Heart left ventricle (tissue), 13 donors: ENCODE data around the gene BTBD3.
A peak's percentile ranks its signal among the peaks of the same experiment; 100 is the strongest.

Source experiments
- CTCF ChIP-seq, 12 donors: fragments of 200-600 bp; sonication (generic) in 4 of 12; IDR thresholded peaks; one replicate each; pipeline versions ENCODE4 v1.5.0 to v1.8.0; 2018 to 2022; ENCODE audit warnings: antibody characterized with exemption in 12 of 12, mild to moderate bottlenecking in 5 of 12
- POLR2A ChIP-seq, 2 donors: fragments of 450-650 bp; IDR thresholded peaks; one replicate each; pipeline ENCODE4 v1.6.1; 2017; ENCODE audit warnings: antibody characterized with exemption in 2 of 2, mild to moderate bottlenecking in 2 of 2, moderate library complexity in 2 of 2
- donor health status: ischemic (EF 13 %, LVEDD 7.1; RV severe dilation, severe dysfunction).
- donor health status: DM: no; HTN: yes; CAD: no.
- donor health status: DM: no; HTN: no; CAD: no.
- donor health status: ischemic (EF 25% LVEDD 6.9; RV normal size, moderate dysfunction).
- donor health status: ischemic (EF 25% LVEDD 5.7; RV mildly dilated, moderate dysfunction).
- donor health status: ischemic (EF 35%, LVEDD 5.7; RV mildly dilated, moderate dysfunction).
- donor health status: nonischemic (EF 11% LVEDD 7.7; RV severe dilation, severe dysfunction).
- donor health status: DM: yes; HTN: yes; CAD: no.
- donor health status: PGD.
- donor health status: ischemic (EF 29% LVEDD 5.4; RV normal size, mild dysfunction).
- donor health status: nonischemic (EF 23%, LVEDD 6.1; RV moderate dilation, normal function).

- TF ChIP-seq CTCF (IDR thresholded peaks at IDR 0.05) (peak in 7 of 12 donors; percentile 6 to 51 (median 31)), POLR2A (IDR thresholded peaks at IDR 0.05) (peak in 1 of 2 donors; percentile 66)
Observed at GRCh38 chr20:11917663-11918062, at the start of gene BTBD3.
